MCF 10A (cell line): Measurements from ENCODE around the gene PCCA. TPM values are rescaled to one million over a fixed set of nuclear protein-coding genes. Genes with fewer than 3 reads are reported as not detected.

Source experiments
- BruUV-seq: library from RNA; stranded (reverse); fragments of 400-500 nt; replicated peaks from 2 replicates; lab custom pipeline; 2021; lab: Mats Ljungman, UMichigan
- CTCF ChIA-PET: fragments of 300-600 bp; sonication (Branson Sonifier 250); formaldehyde crosslinking; extraction: SDS; loops from one replicate; lab custom pipeline; 2021; ENCODE audit warnings: antibody characterized with exemption, inconsistent platforms; lab: Yijun Ruan, JAX
- POLR2A ChIA-PET: fragments of 300-600, 350-650 bp; sonication (Branson Sonifier 250); formaldehyde crosslinking; extraction: SDS; loops from one replicate; lab custom pipeline; 2020; ENCODE audit warnings: antibody characterized with exemption, inconsistent platforms; lab: Yijun Ruan, JAX
- DNase-seq: peaks from one replicate; pipeline ENCODE4 v3.0.0-alpha.2; 2018; ENCODE audit not compliant: unreplicated experiment
- H3K27ac Mint-ChIP-seq: one replicate; pipeline ENCODE4 v1.8.0; 2022; ENCODE audit warnings: mild to moderate bottlenecking, low read depth, mixed read lengths; ENCODE audit not compliant: unreplicated experiment
- H3K27me3 Mint-ChIP-seq: one replicate; pipeline ENCODE4 v1.8.0; 2022; ENCODE audit warnings: mixed read lengths; ENCODE audit not compliant: insufficient read depth, unreplicated experiment
- H3K36me3 Mint-ChIP-seq: one replicate; pipeline ENCODE4 v1.8.0; 2022; ENCODE audit warnings: mild to moderate bottlenecking, moderate library complexity, mixed read lengths; ENCODE audit not compliant: insufficient read depth, unreplicated experiment
- H3K4me1 Mint-ChIP-seq: one replicate; pipeline ENCODE4 v1.8.0; 2022; ENCODE audit warnings: mixed read lengths; ENCODE audit not compliant: insufficient read depth, unreplicated experiment
- H3K4me3 Mint-ChIP-seq: one replicate; pipeline ENCODE4 v1.8.0; 2022; ENCODE audit warnings: mild to moderate bottlenecking, moderate library complexity, mixed read lengths; ENCODE audit not compliant: unreplicated experiment
- H3K9me3 Mint-ChIP-seq: one replicate; pipeline ENCODE4 v1.8.0; 2022; ENCODE audit warnings: mixed read lengths; ENCODE audit not compliant: unreplicated experiment
- CTCF ChIP-seq: fragments of 200-600 bp; IDR thresholded peaks from one replicate; pipeline ENCODE4 v1.8.0; 2022; ENCODE audit warnings: antibody characterized with exemption, mild to moderate bottlenecking; ENCODE audit not compliant: unreplicated experiment
- intact Hi-C: fragments of 100-400 bp; cut with micrococcal nuclease; formaldehyde crosslinking; loops from 2 replicates; pipeline ENCODE4 v1.14.1; 2022
- total RNA-seq: library from RNA; stranded (reverse); gene quantifications from 2 replicates; pipeline ENCODE4 v1.2.3, GENCODE V29; 2022

PCCA gene
- total RNA-seq, 1 experiment from 2014 or later, result 23.4 TPM

- H3K4me3 Mint-ChIP-seq, result no peak overlapping the region
- POLR2A ChIA-PET, result no interaction called here
- H3K27me3 Mint-ChIP-seq, result no peaks in the 10 kb centered on the region
- H3K27ac Mint-ChIP-seq, result no peak overlapping the region
- DNase-seq, result no peak
- peaks cover 6% of the 10 kb centered on the region for H3K9me3 Mint-ChIP-seq
- H3K36me3 Mint-ChIP-seq, result peaks cover 6% of the 10 kb centered on the region
- CTCF ChIA-PET, result no interaction called here
- intact Hi-C loops, result no loop called here
- H3K4me1 Mint-ChIP-seq, result peaks cover 5% of the 10 kb centered on the region
- BruUV-seq, result no TSS peak
- TF ChIP-seq CTCF, result no peak
Observed at GRCh38 chr13:100460791-100461190, 371.9 kb downstream of the PCCA start.

GRCh38 chr13:100461309-100462030 lies 372.6 kb downstream of the PCCA start:
- Mint-ChIP-seq H3K36me3 (peaks cover 6% of the 10 kb centered on the region), H3K9me3 (peaks cover under 1% of the 10 kb centered on the region), H3K27ac (no peak overlapping the region), H3K4me1 (peaks cover 5% of the 10 kb centered on the region), H3K4me3 (no peak overlapping the region), H3K27me3 (no peaks in the 10 kb centered on the region)
- CTCF ChIA-PET, result interaction anchor here (0.6 kb wide), 1 partner anchor 547 kb away, joined by 3 read pairs; no protein-coding TSS in a partner anchor
- intact Hi-C loops, result no loop called here
- BruUV-seq, result no TSS peak
- no peak for DNase-seq
- no peak for TF ChIP-seq CTCF
- POLR2A ChIA-PET, result no interaction called here

GRCh38 chr13:100464006-100464405 lies 375.1 kb downstream of the PCCA start:
- POLR2A ChIA-PET, result no interaction called here
- no peak overlapping the region for H3K27ac Mint-ChIP-seq
- no peaks in the 10 kb centered on the region for H3K27me3 Mint-ChIP-seq
- CTCF ChIA-PET, result interaction anchor here (0.6 kb wide), 2 partner anchors 9 to 408 kb away, joined by 3 to 5 read pairs; no protein-coding TSS in a partner anchor
- DNase-seq, result no peak
- BruUV-seq, result no TSS peak
- intact Hi-C loops, result no loop called here
- peaks cover 5% of the 10 kb centered on the region for H3K4me1 Mint-ChIP-seq
- H3K4me3 Mint-ChIP-seq, result no peak overlapping the region
- peaks cover 3% of the 10 kb centered on the region for H3K36me3 Mint-ChIP-seq
- H3K9me3 Mint-ChIP-seq, result no peaks in the 10 kb centered on the region
- TF ChIP-seq CTCF, result no peak

GRCh38 chr13:100465558-100465957 lies 376.7 kb downstream of the PCCA start:
- Mint-ChIP-seq H3K36me3 (no peaks in the 10 kb centered on the region), H3K27me3 (no peaks in the 10 kb centered on the region), H3K4me1 (peaks cover 5% of the 10 kb centered on the region), H3K27ac (no peak overlapping the region), H3K4me3 (no peak overlapping the region), H3K9me3 (no peaks in the 10 kb centered on the region)
- ChIA-PET POLR2A (no interaction called here), CTCF (interaction anchor here (0.5 kb wide), 1 partner anchor 612 kb away, joined by 3 read pairs; no protein-coding TSS in a partner anchor)
- intact Hi-C loops, result no loop called here
- no peak for DNase-seq
- no peak for TF ChIP-seq CTCF
- BruUV-seq, result no TSS peak
